AG09319 (cell line): Measurements from ENCODE around the gene PARD6A.
A peak's percentile ranks its signal among the peaks of the same experiment; 100 is the strongest.

Source experiments
- DNase-seq: peaks from one replicate; pipeline ENCODE4 v3.0.0-alpha.2; 2010; ENCODE audit warnings: low read depth; ENCODE audit errors: extremely low read depth
- TF ChIP-seq, protein P1 (sequence below): IDR thresholded peaks from 2 replicates; pipeline ENCODE4 v1.5.1; 2011; ENCODE audit warnings: low read depth, mild to moderate bottlenecking, inconsistent platforms, low read length, moderate library complexity

PARD6A gene

DNA sequence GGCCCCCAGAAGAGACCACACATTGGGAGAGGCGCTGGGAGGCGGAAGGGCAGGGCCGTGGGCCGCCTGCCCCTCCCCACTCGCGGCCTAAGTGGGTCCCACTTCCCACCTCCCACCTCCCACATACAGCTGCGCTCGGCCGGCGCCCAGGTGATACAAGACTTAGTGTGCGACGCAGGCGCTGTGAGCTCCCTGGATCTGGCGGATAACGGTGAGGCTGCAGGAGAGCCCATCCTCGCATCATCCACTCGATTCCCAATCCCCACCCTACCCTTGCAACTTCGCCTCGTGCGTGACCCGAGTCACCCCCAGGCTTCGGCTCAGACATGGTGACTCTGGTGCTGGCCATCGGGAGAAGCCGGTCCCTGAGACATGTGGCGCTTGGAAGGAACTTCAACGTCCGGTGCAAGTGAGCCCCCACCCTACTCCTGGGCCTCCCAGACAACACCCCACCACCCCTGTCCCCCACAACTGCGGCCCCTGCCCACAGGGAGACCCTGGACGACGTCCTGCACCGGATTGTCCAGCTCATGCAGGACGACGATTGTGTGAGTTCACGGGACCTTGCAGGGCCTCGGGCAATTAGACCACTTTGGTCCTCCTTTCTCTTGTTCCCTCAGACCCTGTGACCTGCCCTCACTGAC, 11.9 kb upstream of the PARD6A start:
- no peak for DNase-seq

DNA sequence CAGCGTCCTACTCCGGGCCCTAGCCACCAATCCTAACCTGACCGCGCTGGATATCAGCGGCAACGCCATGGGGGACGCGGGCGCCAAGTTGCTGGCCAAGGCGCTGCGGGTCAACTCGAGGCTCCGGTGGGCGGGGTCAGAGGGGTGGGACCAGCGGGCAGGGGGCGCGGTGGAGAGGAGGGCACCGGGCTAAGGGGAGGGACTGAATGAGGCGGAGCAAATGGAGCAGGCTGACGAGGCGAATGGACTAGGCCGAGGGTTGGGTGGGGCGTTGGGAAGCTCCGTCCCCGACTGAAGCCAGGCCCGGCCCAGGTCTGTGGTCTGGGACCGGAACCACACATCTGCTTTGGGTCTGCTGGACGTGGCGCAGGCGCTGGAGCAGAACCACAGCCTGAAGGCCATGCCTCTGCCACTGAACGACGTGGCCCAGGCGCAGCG, 11.2 kb upstream of the PARD6A start:
- TF ChIP-seq, protein P1, sequence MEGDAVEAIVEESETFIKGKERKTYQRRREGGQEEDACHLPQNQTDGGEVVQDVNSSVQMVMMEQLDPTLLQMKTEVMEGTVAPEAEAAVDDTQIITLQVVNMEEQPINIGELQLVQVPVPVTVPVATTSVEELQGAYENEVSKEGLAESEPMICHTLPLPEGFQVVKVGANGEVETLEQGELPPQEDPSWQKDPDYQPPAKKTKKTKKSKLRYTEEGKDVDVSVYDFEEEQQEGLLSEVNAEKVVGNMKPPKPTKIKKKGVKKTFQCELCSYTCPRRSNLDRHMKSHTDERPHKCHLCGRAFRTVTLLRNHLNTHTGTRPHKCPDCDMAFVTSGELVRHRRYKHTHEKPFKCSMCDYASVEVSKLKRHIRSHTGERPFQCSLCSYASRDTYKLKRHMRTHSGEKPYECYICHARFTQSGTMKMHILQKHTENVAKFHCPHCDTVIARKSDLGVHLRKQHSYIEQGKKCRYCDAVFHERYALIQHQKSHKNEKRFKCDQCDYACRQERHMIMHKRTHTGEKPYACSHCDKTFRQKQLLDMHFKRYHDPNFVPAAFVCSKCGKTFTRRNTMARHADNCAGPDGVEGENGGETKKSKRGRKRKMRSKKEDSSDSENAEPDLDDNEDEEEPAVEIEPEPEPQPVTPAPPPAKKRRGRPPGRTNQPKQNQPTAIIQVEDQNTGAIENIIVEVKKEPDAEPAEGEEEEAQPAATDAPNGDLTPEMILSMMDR, result no peak
- DNase-seq, result no peak

More for the DNA sequence above, 11.9 kb upstream of the PARD6A start:
- TF ChIP-seq, protein P1, result no peak

DNA sequence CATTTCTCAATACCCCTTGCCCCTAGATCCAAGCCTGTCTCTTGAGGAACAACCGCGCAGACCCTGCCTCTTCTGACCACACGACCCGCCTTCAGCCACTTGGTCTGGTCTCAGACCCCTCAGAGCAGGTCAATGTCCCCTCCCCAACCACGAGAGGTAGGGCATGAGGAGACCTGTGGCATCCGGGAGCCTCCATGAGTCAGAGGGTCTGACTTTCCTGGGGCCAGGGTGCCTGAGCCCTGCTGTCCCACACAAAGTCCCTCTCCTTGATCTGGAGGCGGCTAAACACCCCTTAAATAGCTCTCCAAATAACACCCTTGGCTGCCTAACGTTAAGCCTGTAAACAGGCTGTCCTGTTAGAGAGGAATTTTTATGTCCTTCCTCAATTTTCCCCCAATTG, 10.7 kb upstream of the PARD6A start:
- TF ChIP-seq, protein P1, result no peak
- DNase-seq, result no peak

DNA sequence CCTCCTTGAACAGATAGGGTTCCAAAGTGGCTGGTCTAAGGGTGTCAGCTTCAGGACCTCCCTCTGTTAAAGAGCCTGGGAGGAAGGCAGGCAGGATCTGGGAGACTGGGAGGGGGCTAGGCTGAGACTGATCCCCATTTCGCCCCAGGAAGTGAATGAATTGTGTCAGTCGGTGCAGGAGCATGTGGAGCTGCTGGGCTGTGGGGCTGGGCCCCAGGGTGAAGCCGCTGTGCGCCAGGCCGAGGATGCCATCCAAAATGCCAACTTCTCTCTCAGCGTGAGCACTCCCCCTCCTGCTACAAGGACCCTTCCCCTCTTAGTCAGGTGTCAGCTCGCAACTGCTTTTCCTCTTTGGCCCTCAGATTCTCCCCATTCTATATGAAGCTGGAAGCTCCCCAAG, 9.7 kb upstream of the PARD6A start:
- DNase-seq, result no peak
- TF ChIP-seq, protein P1, result no peak

DNA sequence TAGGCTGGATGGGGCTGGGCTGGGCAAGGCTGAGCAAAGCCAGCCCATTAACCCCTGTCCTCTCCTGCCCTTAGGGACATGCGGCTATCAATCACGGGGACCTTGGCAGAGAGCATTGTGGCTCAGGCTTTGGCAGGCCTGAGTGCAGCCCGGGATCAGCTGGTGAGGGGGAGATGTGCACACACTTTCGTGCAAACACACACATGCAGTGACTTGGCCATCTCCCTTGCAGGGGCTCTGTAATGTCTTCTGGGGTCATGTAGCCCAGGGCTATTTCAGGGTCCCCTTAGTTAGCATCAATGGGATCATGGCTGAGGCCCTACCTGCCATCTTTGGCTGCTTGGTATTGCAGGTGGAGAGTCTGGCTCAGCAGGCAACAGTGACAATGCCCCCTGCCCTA, 8.9 kb upstream of the PARD6A start:
- TF ChIP-seq, protein P1, result no peak
- DNase-seq, result no peak

DNA sequence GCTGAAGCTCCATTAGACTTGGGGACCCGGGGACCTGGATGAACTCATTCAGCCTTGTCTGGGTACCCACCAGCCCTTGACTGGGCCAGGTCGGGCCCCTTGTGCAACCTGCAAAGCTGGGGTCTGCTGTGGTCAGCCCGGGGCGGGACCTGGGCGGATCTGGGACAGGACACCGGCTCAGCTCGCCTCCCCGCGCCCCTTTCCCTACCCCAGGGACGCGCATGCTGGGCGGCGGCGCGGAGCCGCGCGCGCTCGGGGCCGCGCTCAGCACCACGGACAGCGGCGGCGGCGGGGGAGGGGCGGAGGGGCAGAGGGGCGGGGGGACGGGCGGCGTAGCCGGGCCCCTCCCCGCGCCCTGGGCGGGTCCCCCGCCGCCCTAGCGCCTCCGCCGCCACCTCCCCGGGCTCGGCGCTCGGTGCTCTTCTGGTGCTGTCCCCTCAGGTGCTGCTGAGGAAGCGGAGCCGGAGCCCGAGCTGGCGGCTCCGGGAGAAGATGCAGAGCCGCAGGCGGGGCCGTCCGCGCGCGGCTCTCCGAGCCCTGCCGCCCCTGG, 8.1 kb upstream of the PARD6A start:
- TF ChIP-seq, protein P1, result no peak
- no peak for DNase-seq

DNA sequence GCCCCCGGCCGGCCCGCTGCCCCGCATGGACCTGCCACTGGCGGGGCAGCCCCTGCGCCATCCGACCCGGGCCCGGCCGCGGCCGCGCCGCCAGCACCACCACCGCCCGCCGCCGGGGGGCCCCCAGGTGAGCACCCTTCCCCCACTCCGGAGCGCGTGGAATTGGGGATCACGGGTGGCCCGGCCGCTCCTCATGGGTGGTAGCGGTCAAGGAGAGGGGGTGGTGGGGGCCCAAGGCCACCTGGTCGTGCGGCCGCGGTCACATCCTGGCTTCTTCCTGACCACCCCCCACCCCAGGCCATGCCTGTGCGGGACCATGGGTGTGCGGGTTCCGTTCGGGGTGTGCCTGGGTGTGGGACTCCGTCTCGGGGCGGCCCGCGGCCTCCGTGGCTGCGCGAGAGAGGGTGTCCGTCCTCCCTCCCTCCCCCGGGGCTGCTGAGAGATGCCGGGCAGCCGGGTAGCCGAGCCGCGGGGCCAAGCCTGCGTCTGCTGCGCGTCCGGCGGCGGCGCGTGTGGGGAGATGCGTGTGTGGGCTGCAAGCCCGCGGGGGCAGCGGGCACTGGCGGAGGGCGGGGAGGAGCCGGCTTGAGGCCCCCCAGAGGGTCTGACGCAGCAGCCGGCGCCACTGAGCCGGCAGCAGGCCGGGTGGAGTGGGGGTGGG, 7.5 kb upstream of the PARD6A start:
- DNase-seq, result no peak
- TF ChIP-seq, protein P1, result peak; percentile 10
